Stimulated activated CD4-positive, alpha-beta T cell treated with anti-CD3 and anti-CD28 coated beads, TNF-alpha, amount 100 ng/mL, for 48 hours (primary cell): ENCODE results near the gene EFNA3.

Experiments
- DNase-seq, 3 donors: peaks; one replicate each; pipeline ENCODE4 v3.0.0-alpha.2; 2020; ENCODE audit warnings: low read depth in 3 of 3

EFNA3 gene

GRCh38 chr1:155078469-155079209 lies at the start of gene EFNA3:
TSS of gene EFNA3 (plus strand) at chr1:155078837. CDS start at chr1:155078942, 105 bp downstream.
- peak in 1 of 3 donors; percentile 63 for DNase-seq

- DNase-seq = no peak
Measured at GRCh38 chr1:155029513-155030242, 49.0 kb upstream of the EFNA3 start.

GRCh38 chr1:155030243-155030795 lies 48.3 kb upstream of the EFNA3 start:
- no peak for DNase-seq

- DNase-seq = no peak
Measured at GRCh38 chr1:155030899-155031298, 47.7 kb upstream of the EFNA3 start.

- no peak for DNase-seq
Measured at GRCh38 chr1:155032886-155033285, 45.8 kb upstream of the EFNA3 start.

- DNase-seq = no peak
Measured at GRCh38 chr1:155033524-155033923, 45.1 kb upstream of the EFNA3 start, which contains the start of the genes DCST1 and DCST2. TSS of gene DCST1 (plus strand) at chr1:155033824. CDS start at chr1:155034037, 213 bp downstream. TSS of gene DCST2 (minus strand) at chr1:155033781. CDS start at chr1:155033701, 80 bp downstream.

GRCh38 chr1:155034318-155035208 lies 44.1 kb upstream of the EFNA3 start:
- no peak for DNase-seq

GRCh38 chr1:155035936-155036335 lies 42.7 kb upstream of the EFNA3 start:
- DNase-seq = no peak

GRCh38 chr1:155037043-155037442 lies 41.6 kb upstream of the EFNA3 start:
- DNase-seq = no peak

GRCh38 chr1:155037851-155038441 lies 40.7 kb upstream of the EFNA3 start:
- DNase-seq = no peak

- no peak for DNase-seq
Measured at GRCh38 chr1:155038602-155039307, 39.9 kb upstream of the EFNA3 start.

- DNase-seq = no peak
Measured at GRCh38 chr1:155039308-155039669, 39.3 kb upstream of the EFNA3 start.

- no peak for DNase-seq
Measured at GRCh38 chr1:155040358-155041093, 38.1 kb upstream of the EFNA3 start.

- DNase-seq = no peak
Measured at GRCh38 chr1:155042789-155043188, 35.8 kb upstream of the EFNA3 start.

GRCh38 chr1:155043301-155043702 lies 35.3 kb upstream of the EFNA3 start:
- DNase-seq = no peak

GRCh38 chr1:155043793-155044192 lies 34.8 kb upstream of the EFNA3 start:
- DNase-seq = no peak

- no peak for DNase-seq
Measured at GRCh38 chr1:155044365-155044764, 34.3 kb upstream of the EFNA3 start.

- peak in 1 of 3 donors; percentile 44 for DNase-seq
Measured at GRCh38 chr1:155044812-155045657, 33.6 kb upstream of the EFNA3 start.
